HG02763 (cell line): ENCODE results near the gene STS.
"Not testable (repeated sequence)": the region's sequence is repeated elsewhere in the genome, so short reads cannot be mapped to it uniquely, and the experiment has no call there.

ENCODE experiments used
- ATAC-seq: cut with Tn5 transposase; IDR thresholded peaks from one replicate; pipeline ENCODE4 v1.9.1; 2021; ENCODE audit warnings: mild to moderate bottlenecking, moderate library complexity; ENCODE audit not compliant: unreplicated experiment

The STS gene

DNA sequence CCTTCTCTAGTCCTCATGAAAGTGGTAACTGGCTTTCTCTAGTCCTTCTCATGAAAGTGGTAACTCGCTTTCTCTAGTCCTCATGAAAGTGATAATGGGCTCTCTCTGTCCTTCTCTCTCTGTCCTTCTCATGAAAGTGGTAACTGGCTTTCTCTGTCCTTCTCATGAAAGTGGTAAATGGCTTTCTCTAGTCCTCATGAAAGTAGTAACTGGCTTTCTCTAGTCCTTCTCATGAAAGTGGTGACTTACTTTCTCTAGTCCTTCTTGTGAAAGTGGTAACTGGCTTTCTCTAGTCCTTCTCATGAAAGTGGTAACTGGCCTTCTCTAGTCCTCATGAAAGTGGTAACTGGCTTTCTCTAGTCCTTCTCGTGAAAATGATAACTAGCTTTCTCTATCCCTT is 31.3 kb downstream of the STS start:
- ATAC-seq = not testable (repeated sequence)

- ATAC-seq = no peak
Measured at GRCh38 chrX:7179446-7179845, 31.9 kb downstream of the STS start.

DNA sequence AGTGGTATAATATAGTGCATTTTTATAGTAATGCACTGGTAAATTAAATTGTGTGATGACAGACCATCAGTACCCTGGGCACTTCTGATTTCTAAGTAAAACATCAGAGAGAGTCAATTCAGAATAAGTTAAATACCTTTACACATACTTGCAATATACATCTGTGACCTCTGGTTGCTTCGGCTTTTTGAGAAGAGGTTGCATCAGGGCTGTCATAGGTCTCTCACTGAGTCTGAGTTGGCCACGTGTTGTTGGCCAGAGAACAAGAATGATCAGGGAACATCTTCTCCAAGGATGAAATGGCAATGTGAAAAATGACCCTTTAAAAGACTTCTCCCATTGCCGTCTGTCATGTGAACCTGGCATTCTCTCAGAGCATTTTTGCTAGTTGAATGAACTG is 37.3 kb downstream of the STS start:
- no peak for ATAC-seq

DNA sequence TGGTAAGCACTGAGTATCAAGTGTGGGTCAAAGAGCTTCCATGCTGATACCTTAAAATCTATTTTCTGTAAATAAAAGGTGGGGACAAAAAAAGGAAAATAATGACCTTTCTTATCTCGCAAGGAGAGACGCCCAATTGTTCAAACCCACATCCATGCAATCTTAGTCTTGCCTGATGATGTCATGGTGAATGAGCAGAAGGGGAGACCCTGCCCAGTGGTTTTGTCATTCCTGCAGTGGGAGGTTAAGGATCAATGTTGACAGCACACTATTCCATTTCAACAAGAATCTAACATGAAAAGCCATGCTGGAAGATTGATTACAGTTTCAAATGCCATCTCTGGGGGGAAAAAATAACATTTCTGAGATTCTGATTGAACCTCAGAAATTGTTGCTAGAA is 41.2 kb downstream of the STS start:
- no peak for ATAC-seq

GRCh38 chrX:7190157-7190556 is 42.6 kb downstream of the STS start:
- no peak for ATAC-seq

GRCh38 chrX:7191681-7192110 is 44.2 kb downstream of the STS start:
- ATAC-seq = no peak

DNA sequence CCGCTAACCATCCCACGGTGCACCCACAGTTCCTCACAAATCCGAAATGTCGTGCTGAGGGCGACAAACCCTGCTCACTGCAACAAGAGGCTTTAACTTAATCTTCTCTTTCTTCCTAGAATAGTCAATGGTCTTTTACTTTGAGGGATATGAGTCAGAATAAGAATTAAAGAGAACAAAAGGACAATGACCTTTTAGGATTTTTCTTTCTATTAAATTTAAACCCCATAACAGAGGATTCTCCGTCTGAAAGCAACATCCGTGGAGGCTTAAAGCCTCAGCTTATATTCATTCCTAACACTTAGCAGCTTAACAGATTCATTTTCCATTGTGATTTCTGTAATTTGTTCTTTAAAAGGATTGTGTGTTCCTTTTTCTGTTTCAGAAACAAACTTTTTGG is 45.4 kb downstream of the STS start:
- ATAC-seq = no peak

DNA sequence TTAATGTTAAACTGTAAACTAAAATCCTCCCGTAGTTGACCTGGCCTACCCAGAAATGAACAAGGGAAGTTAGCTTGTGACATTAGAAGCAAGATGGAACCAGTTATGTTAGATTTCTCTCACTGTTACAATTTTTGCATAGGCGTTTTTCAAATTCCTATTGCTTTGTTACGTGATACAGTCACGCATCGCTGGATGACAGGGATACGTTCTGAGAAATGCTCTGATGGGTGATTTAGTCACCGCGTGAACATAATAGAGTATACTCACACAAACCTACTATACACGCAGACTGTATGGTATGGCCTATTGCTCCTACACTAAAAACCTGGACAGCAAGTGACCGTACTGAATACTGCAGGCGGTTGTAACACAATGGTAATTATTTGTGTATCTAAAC is 47.1 kb downstream of the STS start:
- no peak for ATAC-seq
